Subcutaneous abdominal adipose tissue (tissue), 5 donors: ENCODE measurements around the gene TACSTD2.
"Not testable (repeated sequence)": the region's sequence is repeated elsewhere in the genome, so short reads cannot be mapped to it uniquely, and the experiment has no call there.

Source experiments
- H3K27ac ChIP-seq: one replicate; pipeline ENCODE4 v1.7.0; 2013; ENCODE audit warnings: low read depth, mild to moderate bottlenecking, inconsistent platforms, low read length, moderate library complexity
- H3K27me3 ChIP-seq, 5 donors: one replicate each; pipeline ENCODE4 v1.7.0; 2013; ENCODE audit warnings: low read length in 5 of 5, inconsistent platforms in 1 of 5; ENCODE audit not compliant: control insufficient read depth in 5 of 5, insufficient read depth in 4 of 5
- H3K36me3 ChIP-seq, 5 donors: one replicate each; pipeline ENCODE4 v1.7.0; 2013; ENCODE audit warnings: low read length in 5 of 5; ENCODE audit not compliant: control insufficient read depth in 5 of 5, insufficient read depth in 5 of 5
- H3K4me1 ChIP-seq, 5 donors: one replicate each; pipeline ENCODE4 v1.7.0; 2013; ENCODE audit warnings: low read length in 5 of 5, mild to moderate bottlenecking in 3 of 5, moderate library complexity in 1 of 5; ENCODE audit not compliant: control insufficient read depth in 5 of 5, insufficient read depth in 5 of 5
- H3K4me3 ChIP-seq, 5 donors: one replicate each; pipeline ENCODE4 v1.7.0; 2013; ENCODE audit warnings: low read length in 5 of 5, low read depth in 1 of 5
- H3K9ac ChIP-seq, 5 donors: one replicate each; pipeline ENCODE4 v1.7.0; 2013; ENCODE audit warnings: low read length in 5 of 5, mild to moderate bottlenecking in 4 of 5, moderate library complexity in 3 of 5
- H3K9me3 ChIP-seq, 5 donors: one replicate each; pipeline ENCODE4 v1.7.0; 2013; ENCODE audit warnings: low read length in 5 of 5; ENCODE audit not compliant: control insufficient read depth in 5 of 5
- donor health status: healthy.
- donor health status: healthy.
- donor health status: healthy.
- donor health status: healthy.
- donor health status: healthy.

TACSTD2 gene

GRCh38 chr1:58548371-58548770 is 28.7 kb downstream of the TACSTD2 start:
- Histone ChIP-seq H3K36me3 (no peaks in the 10 kb centered on the region), H3K9me3 (no peaks in the 10 kb centered on the region), H3K4me3 (no peak overlapping the region), H3K27me3 (peaks cover 0 to 3% (median 0%) of the 10 kb centered on the region in 5 donors), H3K4me1 (peaks cover 2 to 18% (median 13%) of the 10 kb centered on the region in 5 donors), H3K27ac (no peak overlapping the region), H3K9ac (no peak overlapping the region)

- Histone ChIP-seq H3K36me3 (no peaks in the 10 kb centered on the region), H3K27ac (peak within 1 kb of the TSS; percentile 99), H3K4me1 (peaks cover 2 to 18% (median 13%) of the 10 kb centered on the region in 5 donors), H3K9ac (peak within 1 kb of the TSS; percentile 83 to 98 (median 95)), H3K9me3 (no peaks in the 10 kb centered on the region), H3K27me3 (peaks cover 0 to 1% (median 0%) of the 10 kb centered on the region in 5 donors), H3K4me3 (peak within 1 kb of the TSS; percentile 73 to 95 (median 83))
Measured at GRCh38 chr1:58546520-58547308, 30.3 kb downstream of the TACSTD2 start, which contains the start of gene OMA1. TSS of gene OMA1 (minus strand) at chr1:58546726. CDS start at chr1:58539294, 7,432 bp downstream.

- peak overlapping the region; percentile 83 to 98 (median 95) for H3K9ac ChIP-seq
- H3K4me1 ChIP-seq, result peaks cover 2 to 18% (median 13%) of the 10 kb centered on the region in 5 donors
- H3K27ac ChIP-seq, result peak overlapping the region; percentile 99
- H3K4me3 ChIP-seq, result peak overlapping the region; percentile 73 to 95 (median 83)
- no peaks in the 10 kb centered on the region for H3K36me3 ChIP-seq
- no peaks in the 10 kb centered on the region for H3K9me3 ChIP-seq
- H3K27me3 ChIP-seq, result no peaks in the 10 kb centered on the region
Measured at GRCh38 chr1:58545591-58546519, 31.2 kb downstream of the TACSTD2 start.

- H3K27ac ChIP-seq, result no peak overlapping the region
- H3K9ac ChIP-seq, result peak overlapping the region in 1 of 5 donors; percentile 13
- no peaks in the 10 kb centered on the region for H3K9me3 ChIP-seq
Measured at GRCh38 chr1:58543260-58543659, 33.8 kb downstream of the TACSTD2 start.

GRCh38 chr1:58539553-58539952 is 37.5 kb downstream of the TACSTD2 start:
- H3K4me3 ChIP-seq, result no peak overlapping the region
- H3K36me3 ChIP-seq, result peaks cover 0 to 15% (median 0%) of the 10 kb centered on the region in 5 donors
- H3K27me3 ChIP-seq, result no peaks in the 10 kb centered on the region
- no peaks in the 10 kb centered on the region for H3K9me3 ChIP-seq
- no peak overlapping the region for H3K9ac ChIP-seq
- H3K4me1 ChIP-seq, result no peaks in the 10 kb centered on the region
- no peak overlapping the region for H3K27ac ChIP-seq

More at GRCh38 chr1:58543260-58543659, 33.8 kb downstream of the TACSTD2 start:
- Histone ChIP-seq H3K27me3 (no peaks in the 10 kb centered on the region), H3K36me3 (peaks cover 0 to 7% (median 0%) of the 10 kb centered on the region in 5 donors), H3K4me3 (no peak overlapping the region), H3K4me1 (peaks cover 2 to 18% (median 13%) of the 10 kb centered on the region in 5 donors)

GRCh38 chr1:58538821-58539220 is 38.2 kb downstream of the TACSTD2 start:
- no peaks in the 10 kb centered on the region for H3K9me3 ChIP-seq
- H3K4me1 ChIP-seq, result no peaks in the 10 kb centered on the region
- peaks cover 0 to 15% (median 0%) of the 10 kb centered on the region in 5 donors for H3K36me3 ChIP-seq
- no peak overlapping the region for H3K9ac ChIP-seq
- no peaks in the 10 kb centered on the region for H3K27me3 ChIP-seq
- no peak overlapping the region for H3K4me3 ChIP-seq
- H3K27ac ChIP-seq, result no peak overlapping the region

GRCh38 chr1:58531842-58532241 is 45.2 kb downstream of the TACSTD2 start:
- H3K27ac ChIP-seq, H3K9ac ChIP-seq, H3K9me3 ChIP-seq, H3K36me3 ChIP-seq, H3K27me3 ChIP-seq, H3K4me3 ChIP-seq, H3K4me1 ChIP-seq: not testable (repeated sequence)

- H3K27ac ChIP-seq, result no peak overlapping the region
- peaks cover 0 to 15% (median 3%) of the 10 kb centered on the region in 5 donors for H3K36me3 ChIP-seq
- H3K4me3 ChIP-seq, result no peak overlapping the region
- no peaks in the 10 kb centered on the region for H3K4me1 ChIP-seq
- H3K27me3 ChIP-seq, result no peaks in the 10 kb centered on the region
- H3K9ac ChIP-seq, result no peak overlapping the region
- no peaks in the 10 kb centered on the region for H3K9me3 ChIP-seq
Measured at GRCh38 chr1:58529284-58529683, 47.8 kb downstream of the TACSTD2 start.

GRCh38 chr1:58528518-58528917 is 48.5 kb downstream of the TACSTD2 start:
- Histone ChIP-seq H3K4me3 (no peak overlapping the region), H3K27me3 (no peaks in the 10 kb centered on the region), H3K9me3 (no peaks in the 10 kb centered on the region), H3K27ac (no peak overlapping the region), H3K9ac (no peak overlapping the region), H3K36me3 (peaks cover 0 to 20% (median 3%) of the 10 kb centered on the region in 5 donors), H3K4me1 (no peaks in the 10 kb centered on the region)
